ENCODE measurements around the gene TBC1D7.

Gene TBC1D7

GRCh38 chr6:13273202-13273930 lies 55.0 kb downstream of the TBC1D7 start:
- peaks cover 39 to 92% (median 80%) of the 10 kb centered on the region in 10 experiments for H3K4me1 ChIP-seq
- H3K9ac ChIP-seq: peak overlapping the region; percentile 70 to 87 (median 79)
- H4K20me1 ChIP-seq: peaks cover 0 to 30% (median 0%) of the 10 kb centered on the region in 11 experiments; a peak in 4 of 22 replicates
- peak overlapping the region; percentile 48 to 88 (median 79); a peak in 21 of 22 replicates for H3K27ac ChIP-seq
- peak overlapping the region; percentile 54 to 76 (median 64) for H3K4me3 ChIP-seq
- no peak for TF ChIP-seq Cebpa-rat (IDR thresholded peaks at IDR 0.05)
- H3K9me3 ChIP-seq (replicated peaks in 1 of 11): no peaks in the 10 kb centered on the region
- peaks cover 3 to 30% (median 13%) of the 10 kb centered on the region in 11 experiments; a peak in 17 of 22 replicates for H3K36me3 ChIP-seq
- H3K4me2 ChIP-seq: peak overlapping the region; percentile 78 to 97 (median 88)
- H3K27me3 ChIP-seq: peaks cover 0 to 5% (median 0%) of the 10 kb centered on the region in 11 experiments; a peak in 1 of 22 replicates

GRCh38 chr6:13272131-13273046 lies 55.9 kb downstream of the TBC1D7 start:
- peaks cover 0 to 21% (median 0%) of the 10 kb centered on the region in 11 experiments; a peak in 4 of 22 replicates for H4K20me1 ChIP-seq
- H3K27ac ChIP-seq: peak overlapping the region; percentile 48 to 88 (median 79); a peak in 21 of 22 replicates
- H3K4me1 ChIP-seq: peaks cover 39 to 92% (median 80%) of the 10 kb centered on the region in 10 experiments
- peak overlapping the region; percentile 78 to 97 (median 88) for H3K4me2 ChIP-seq
- H3K9me3 ChIP-seq (replicated peaks in 1 of 11): no peaks in the 10 kb centered on the region
- H3K36me3 ChIP-seq: peaks cover 0 to 21% (median 5%) of the 10 kb centered on the region in 11 experiments; a peak in 14 of 22 replicates
- H3K9ac ChIP-seq: peak overlapping the region; percentile 70 to 87 (median 79)
- H3K4me3 ChIP-seq: peak overlapping the region; percentile 54 to 76 (median 64)
- 0 out of 22 replicates have a peak, but pooled peaks of 2 of the 11 experiments have one; percentile 19 to 41 for TF ChIP-seq Cebpa-rat (IDR thresholded peaks at IDR 0.05)
- peaks cover 0 to 5% (median 0%) of the 10 kb centered on the region in 11 experiments; a peak in 1 of 22 replicates for H3K27me3 ChIP-seq

- H3K4me3 ChIP-seq: no peak overlapping the region
- 0 out of 22 replicates have a peak overlapping the region, but pooled peaks of 1 of the 11 experiments have one; percentile 22 for H3K9ac ChIP-seq
- no peak for TF ChIP-seq Cebpa-rat (IDR thresholded peaks at IDR 0.05)
- peaks cover 0 to 6% (median 0%) of the 10 kb centered on the region in 11 experiments; a peak in 5 of 22 replicates for H3K9me3 ChIP-seq (replicated peaks in 1 of 11)
- H3K36me3 ChIP-seq: no peaks in the 10 kb centered on the region
- H3K27ac ChIP-seq: no peak overlapping the region
- no peaks in the 10 kb centered on the region for H4K20me1 ChIP-seq
- H3K4me2 ChIP-seq: peak overlapping the region in 9 of 11 experiments; percentile 25 to 88 (median 48); a peak in 18 of 22 replicates
- H3K27me3 ChIP-seq: no peaks in the 10 kb centered on the region; a peak in 1 of 22 replicates
- H3K4me1 ChIP-seq: peaks cover 20 to 78% (median 64%) of the 10 kb centered on the region in 10 experiments
These were observed 59.3 kb downstream of the TBC1D7 start for GRCh38 chr6:13268913-13269518.

GRCh38 chr6:13267142-13267651 lies 61.1 kb downstream of the TBC1D7 start:
- no peak overlapping the region for H3K27ac ChIP-seq
- no peaks in the 10 kb centered on the region for H4K20me1 ChIP-seq
- peak overlapping the region in 9 of 11 experiments; percentile 18 to 55 (median 42); a peak in 16 of 22 replicates for H3K4me2 ChIP-seq
- no peak overlapping the region for H3K9ac ChIP-seq
- H3K27me3 ChIP-seq: no peaks in the 10 kb centered on the region
- H3K4me3 ChIP-seq: no peak overlapping the region
- peaks cover 24 to 93% (median 71%) of the 10 kb centered on the region in 10 experiments for H3K4me1 ChIP-seq
- H3K9me3 ChIP-seq (replicated peaks in 1 of 11): peaks cover 0 to 6% (median 0%) of the 10 kb centered on the region in 11 experiments; a peak in 5 of 22 replicates
- no peak for TF ChIP-seq Cebpa-rat (IDR thresholded peaks at IDR 0.05)
- no peaks in the 10 kb centered on the region for H3K36me3 ChIP-seq

- Histone ChIP-seq H3K4me3 (no peak overlapping the region), H3K27me3 (0 out of 22 replicates have a peak, but pooled peaks cover 0 to 3% (median 0%) of the 10 kb centered on the region in 11 experiments), H3K4me2 (peak overlapping the region in 8 of 11 experiments; percentile 44 to 95 (median 86); a peak in 14 of 22 replicates), H3K9me3 (replicated peaks in 1 of 11) (peaks cover 0 to 6% (median 0%) of the 10 kb centered on the region in 11 experiments; a peak in 5 of 22 replicates), H3K4me1 (peaks cover 47 to 93% (median 74%) of the 10 kb centered on the region in 10 experiments), H4K20me1 (peaks cover 0 to 3% (median 0%) of the 10 kb centered on the region in 11 experiments; a peak in 2 of 22 replicates), H3K27ac (peak overlapping the region in 1 of 11 experiments; percentile 77; a peak in 2 of 22 replicates), H3K36me3 (no peaks in the 10 kb centered on the region), H3K9ac (no peak overlapping the region)
- TF ChIP-seq Cebpa-rat (IDR thresholded peaks at IDR 0.05): no peak
These were observed 64.7 kb downstream of the TBC1D7 start for GRCh38 chr6:13263669-13264068.

- Histone ChIP-seq H4K20me1 (peaks cover 0 to 3% (median 0%) of the 10 kb centered on the region in 11 experiments; a peak in 2 of 22 replicates), H3K9ac (peak overlapping the region in 7 of 11 experiments; percentile 13 to 70 (median 29); a peak in 9 of 22 replicates), H3K27ac (peak overlapping the region in 10 of 11 experiments; percentile 29 to 81 (median 72); a peak in 19 of 22 replicates), H3K27me3 (0 out of 22 replicates have a peak, but pooled peaks cover 0 to 5% (median 0%) of the 10 kb centered on the region in 11 experiments), H3K4me3 (peak overlapping the region in 2 of 10 experiments; percentile 31 to 44; a peak in 1 of 20 replicates), H3K4me1 (peaks cover 53 to 93% (median 75%) of the 10 kb centered on the region in 10 experiments), H3K4me2 (peak overlapping the region; percentile 73 to 95 (median 86)), H3K36me3 (no peaks in the 10 kb centered on the region), H3K9me3 (replicated peaks in 1 of 11) (peaks cover 0 to 6% (median 0%) of the 10 kb centered on the region in 11 experiments; a peak in 5 of 22 replicates)
- TF ChIP-seq Cebpa-rat (IDR thresholded peaks at IDR 0.05): no peak
These were observed 65.8 kb downstream of the TBC1D7 start for GRCh38 chr6:13262302-13263230.
